HepG2 (cell line): ENCODE measurements around the gene SIT1. TPM values are rescaled to one million over a fixed set of nuclear protein-coding genes. Genes with fewer than 3 reads are reported as not detected.

Source experiments
- CENPT ChIP-seq: sonication (generic); formaldehyde crosslinking; IDR thresholded peaks from 2 replicates; pipeline ENCODE4 v1.8.0; 2022; ENCODE audit warnings: low read depth, mild to moderate bottlenecking, moderate library complexity, missing genetic modification reagents
- CREB1 ChIP-seq, 2 experiments: fragments of 450-650 bp in 1 of 2; IDR thresholded peaks; 2 replicates each; pipeline ENCODE4 v1.6.1; 2016 to 2017; ENCODE audit warnings: control low read depth in 1 of 2, mild to moderate bottlenecking in 1 of 2, missing compliant biosample characterization in 1 of 2, missing genetic modification characterization in 1 of 2
- DNMT3B ChIP-seq: conservative IDR thresholded peaks from 2 replicates; pipeline ENCODE4 v1.6.1; 2016; ENCODE audit warnings: missing biosample characterization, control low read depth
- GRHL1 ChIP-seq: sonication (generic); formaldehyde crosslinking; conservative IDR thresholded peaks from 2 replicates; pipeline ENCODE4 v1.8.0; 2022; ENCODE audit warnings: missing genetic modification reagents
- HNF1B ChIP-seq: sonication (generic); formaldehyde crosslinking; IDR thresholded peaks from 2 replicates; pipeline ENCODE4 v1.5.1; 2020; ENCODE audit warnings: mild to moderate bottlenecking, moderate library complexity, missing genetic modification reagents
- HNRNPL ChIP-seq: fragments of 200-400 bp; formaldehyde crosslinking; IDR thresholded peaks from 2 replicates; pipeline ENCODE4 v1.6.1; 2017; ENCODE audit warnings: mild to moderate bottlenecking, low read depth, low read length
- IRX3 ChIP-seq: sonication (generic); formaldehyde crosslinking; IDR thresholded peaks from 2 replicates; pipeline ENCODE4 v1.8.1; 2023; ENCODE audit warnings: mild to moderate bottlenecking, low read depth, missing genetic modification reagents, borderline replicate concordance
- MIER3 ChIP-seq: IDR thresholded peaks from 2 replicates; pipeline ENCODE4 v1.6.1; 2016; ENCODE audit warnings: missing compliant biosample characterization, borderline replicate concordance
- MXI1 ChIP-seq: IDR thresholded peaks from 3 replicates; pipeline ENCODE4 v1.6.1; 2012; ENCODE audit warnings: low read depth, low read length, inconsistent platforms, borderline replicate concordance
- NFE2L1 ChIP-seq: sonication (generic); formaldehyde crosslinking; IDR thresholded peaks from 2 replicates; pipeline ENCODE4 v1.4.0; 2020; ENCODE audit warnings: missing genetic modification reagents, mild to moderate bottlenecking, borderline replicate concordance
- PRDM15 ChIP-seq: sonication (generic); formaldehyde crosslinking; IDR thresholded peaks from 2 replicates; pipeline ENCODE4 v1.4.0; 2020; ENCODE audit warnings: missing genetic modification reagents
- RBM22 ChIP-seq: fragments of 200-400 bp; formaldehyde crosslinking; optimal IDR thresholded peaks from 2 replicates; pipeline ENCODE3; 2017; ENCODE audit warnings: mild to moderate bottlenecking, low read length, moderate library complexity
- TAF15 ChIP-seq: fragments of 200-400 bp; formaldehyde crosslinking; IDR thresholded peaks from one replicate; pipeline ENCODE4 v1.6.1; 2018; ENCODE audit warnings: mild to moderate bottlenecking, low read depth, low read length; ENCODE audit not compliant: poor library complexity, severe bottlenecking
- THAP11 ChIP-seq: IDR thresholded peaks from 2 replicates; pipeline ENCODE4 v1.6.1; 2016; ENCODE audit warnings: missing biosample characterization, missing genetic modification reagents
- WIZ ChIP-seq: sonication (generic); formaldehyde crosslinking; IDR thresholded peaks from 2 replicates; pipeline ENCODE4 v1.5.1; 2020; ENCODE audit warnings: mild to moderate bottlenecking, missing genetic modification reagents
- ZFP36L1 ChIP-seq: sonication (generic); formaldehyde crosslinking; IDR thresholded peaks from 2 replicates; pipeline ENCODE4 v1.8.0; 2022; ENCODE audit warnings: mild to moderate bottlenecking, missing genetic modification reagents, moderate library complexity
- ZNF20 ChIP-seq: sonication (generic); formaldehyde crosslinking; IDR thresholded peaks from 2 replicates; pipeline ENCODE4 v1.4.0; 2020; ENCODE audit warnings: mild to moderate bottlenecking, moderate library complexity, missing genetic modification reagents
- ZNF251 ChIP-seq: sonication (generic); formaldehyde crosslinking; IDR thresholded peaks from 2 replicates; pipeline ENCODE4 v1.9.0; 2021; ENCODE audit warnings: mild to moderate bottlenecking, missing genetic modification reagents
- polyA plus RNA-seq, 8 experiments: library from polyadenylated mRNA; depleted of rRNA in 3 of 8; stranded (reverse) in 7 of 8; unstranded in 1 of 8; fragments of >200 nt; fragmentation: Illumina TruSeq in 4 of 8; extraction: Trizol in 4 of 8; gene quantifications; 2 replicates each; pipeline versions ENCODE4 v1.2.1 to v1.2.3, GENCODE V29; 2011 to 2016; ENCODE audit warnings: low read depth in 4 of 8, missing spikeins in 1 of 8, mixed read lengths in 1 of 8; ENCODE audit not compliant: insufficient read depth in 1 of 8
- total RNA-seq, 5 experiments: library from RNA; depleted of rRNA; stranded (reverse); fragments of >200 nt; fragmentation: Illumina TruSeq; extraction: Trizol; gene quantifications; 2 replicates each; pipeline ENCODE4 v1.2.3, GENCODE V29; 2016; ENCODE audit warnings: low read depth in 1 of 5
- TF ChIP-seq, protein P1 (sequence below): IDR thresholded peaks from 2 replicates; pipeline ENCODE4 v1.6.1; 2016
- TF ChIP-seq, protein P2 (sequence below): sonication (generic); formaldehyde crosslinking; IDR thresholded peaks from 2 replicates; pipeline ENCODE4 v1.4.0; 2020; ENCODE audit warnings: mild to moderate bottlenecking, missing genetic modification reagents

The SIT1 gene
- total and polyA plus RNA-seq, 2 of the 13 experiments (the other 11 are each of a cell fraction or from before 2014, with no cell fraction given) = 0.09 to 6.7 TPM

- TF ChIP-seq, protein P1, sequence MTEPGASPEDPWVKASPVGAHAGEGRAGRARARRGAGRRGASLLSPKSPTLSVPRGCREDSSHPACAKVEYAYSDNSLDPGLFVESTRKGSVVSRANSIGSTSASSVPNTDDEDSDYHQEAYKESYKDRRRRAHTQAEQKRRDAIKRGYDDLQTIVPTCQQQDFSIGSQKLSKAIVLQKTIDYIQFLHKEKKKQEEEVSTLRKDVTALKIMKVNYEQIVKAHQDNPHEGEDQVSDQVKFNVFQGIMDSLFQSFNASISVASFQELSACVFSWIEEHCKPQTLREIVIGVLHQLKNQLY = no peak
- TF ChIP-seq HNF1B (CRISPR knock-in tag) (peak; percentile 56; the same call in 1 of the 2 replicates), IRX3 (CRISPR knock-in tag) (no peak), NFE2L1 (CRISPR knock-in tag) (no peak), TAF15 (no peak), DNMT3B (CRISPR knock-in tag) (no peak), CENPT (0 out of 2 replicates have a peak, but pooled peaks have one; percentile 72), PRDM15 (no peak), HNRNPL (0 out of 2 replicates have a peak, but pooled peaks have one; percentile 40), ZNF20 (CRISPR knock-in tag) (no peak), CREB1 (IDR thresholded peaks at IDR 0.05) (0 out of 2 replicates have a peak, but pooled peaks have one; percentile 52), CREB1 (CRISPR knock-in tag; IDR thresholded peaks at IDR 0.05) (peak; percentile 56; the same call in 1 of the 2 replicates), MXI1 (peak; percentile 67; the same call in 1 of the 3 replicates), WIZ (CRISPR knock-in tag) (no peak; the same call in 1 of the 2 replicates), MIER3 (no peak; the same call in 1 of the 2 replicates), GRHL1 (CRISPR knock-in tag) (no peak), RBM22 (no peak), THAP11 (CRISPR knock-in tag) (peak; percentile 99), ZNF251 (no peak), ZFP36L1 (CRISPR knock-in tag) (no peak)
- TF ChIP-seq, protein P2, sequence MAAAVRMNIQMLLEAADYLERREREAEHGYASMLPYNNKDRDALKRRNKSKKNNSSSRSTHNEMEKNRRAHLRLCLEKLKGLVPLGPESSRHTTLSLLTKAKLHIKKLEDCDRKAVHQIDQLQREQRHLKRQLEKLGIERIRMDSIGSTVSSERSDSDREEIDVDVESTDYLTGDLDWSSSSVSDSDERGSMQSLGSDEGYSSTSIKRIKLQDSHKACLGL (CRISPR knock-in tag) = no peak
These were observed 4.0 kb downstream of the SIT1 start (continued) for GRCh38 chr9:35646533-35647265.
